ENCODE results near the gene ACTR2.

DNA sequence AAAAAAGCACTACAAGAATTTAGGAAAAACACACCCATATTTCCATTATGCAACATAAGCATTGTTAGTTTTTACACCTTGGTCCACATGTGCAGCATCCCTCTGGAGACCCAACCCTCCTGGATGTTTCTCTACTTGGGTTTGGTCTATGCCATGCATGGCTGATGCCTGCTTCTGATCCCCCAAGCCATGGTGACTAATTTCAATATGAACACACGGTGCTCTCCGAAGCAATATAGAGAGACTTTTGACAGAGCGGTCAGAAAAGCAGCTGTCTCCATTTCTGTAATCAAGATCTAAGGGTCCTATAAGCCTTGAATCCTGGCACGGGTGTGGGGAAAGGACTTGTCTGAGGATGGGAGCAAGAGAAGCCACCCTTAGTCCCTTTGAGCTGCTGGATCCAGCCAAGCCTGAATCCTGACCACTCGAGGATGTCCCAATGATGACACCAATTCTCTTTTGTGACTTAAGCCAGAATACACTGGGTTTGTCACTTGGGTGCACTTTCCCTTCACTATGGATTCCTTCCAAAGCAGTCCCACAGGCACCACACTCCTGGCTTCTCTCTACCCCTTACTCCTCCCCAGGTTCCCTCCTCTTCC, 91.5 kb downstream of the ACTR2 start:
- TF ChIP-seq EZH2 (IDR thresholded peaks at IDR 0.05), result no peak
- TF ChIP-seq, protein P1, sequence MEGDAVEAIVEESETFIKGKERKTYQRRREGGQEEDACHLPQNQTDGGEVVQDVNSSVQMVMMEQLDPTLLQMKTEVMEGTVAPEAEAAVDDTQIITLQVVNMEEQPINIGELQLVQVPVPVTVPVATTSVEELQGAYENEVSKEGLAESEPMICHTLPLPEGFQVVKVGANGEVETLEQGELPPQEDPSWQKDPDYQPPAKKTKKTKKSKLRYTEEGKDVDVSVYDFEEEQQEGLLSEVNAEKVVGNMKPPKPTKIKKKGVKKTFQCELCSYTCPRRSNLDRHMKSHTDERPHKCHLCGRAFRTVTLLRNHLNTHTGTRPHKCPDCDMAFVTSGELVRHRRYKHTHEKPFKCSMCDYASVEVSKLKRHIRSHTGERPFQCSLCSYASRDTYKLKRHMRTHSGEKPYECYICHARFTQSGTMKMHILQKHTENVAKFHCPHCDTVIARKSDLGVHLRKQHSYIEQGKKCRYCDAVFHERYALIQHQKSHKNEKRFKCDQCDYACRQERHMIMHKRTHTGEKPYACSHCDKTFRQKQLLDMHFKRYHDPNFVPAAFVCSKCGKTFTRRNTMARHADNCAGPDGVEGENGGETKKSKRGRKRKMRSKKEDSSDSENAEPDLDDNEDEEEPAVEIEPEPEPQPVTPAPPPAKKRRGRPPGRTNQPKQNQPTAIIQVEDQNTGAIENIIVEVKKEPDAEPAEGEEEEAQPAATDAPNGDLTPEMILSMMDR (IDR thresholded peaks at IDR 0.05), result no peak

All from neural progenitor cell (in vitro differentiated cells).